Transverse colon (tissue), 4 donors: ENCODE results near the gene CDKL4. TPM values are rescaled to one million over a fixed set of nuclear protein-coding genes. Genes with fewer than 3 reads are reported as not detected.

Source experiments
- DNase-seq: peaks from one replicate; pipeline ENCODE4 v3.0.0-alpha.2; 2019
- H3K27ac ChIP-seq, 4 donors: fragments of 200-600 bp; sonication (generic); 2 replicates each; pipeline ENCODE4 v1.5.1; 2016 to 2018; ENCODE audit warnings: inconsistent platforms in 4 of 4
- H3K27me3 ChIP-seq: fragments of 200-600 bp; sonication (generic); 2 replicates; pipeline ENCODE4 v1.5.1; 2017; ENCODE audit warnings: inconsistent platforms
- H3K36me3 ChIP-seq, 4 donors: fragments of 200-600 bp; sonication (generic); 2 replicates each; pipeline ENCODE4 v1.5.1; 2017 to 2019; ENCODE audit warnings: inconsistent platforms in 4 of 4
- H3K4me1 ChIP-seq, 4 donors: fragments of 200-600 bp; sonication (generic); 2 replicates each; pipeline ENCODE4 v1.5.1; 2017 to 2020; ENCODE audit warnings: inconsistent platforms in 4 of 4
- H3K4me3 ChIP-seq, 4 donors: fragments of 200-600 bp; sonication (generic); 1 replicate in 1 of 4; 2 replicates in 3 of 4; pipeline versions ENCODE4 v1.5.1 to v1.6.1; 2017 to 2019; ENCODE audit warnings: inconsistent platforms in 4 of 4
- H3K9me3 ChIP-seq, 2 donors: fragments of 200-600 bp; sonication (generic); 2 replicates each; pipeline ENCODE4 v1.5.1; 2017 to 2019; ENCODE audit warnings: inconsistent platforms in 2 of 2
- CTCF ChIP-seq, 5 experiments: fragments of 200-600 bp in 3 of 5; fragments of 450-650 bp in 2 of 5; sonication (generic) in 3 of 5; IDR thresholded peaks; 1 replicate in 2 of 5; 2 replicates in 3 of 5; pipeline ENCODE4 v1.5.1; 2016 to 2017; ENCODE audit warnings: antibody characterized with exemption in 5 of 5, inconsistent platforms in 3 of 5, mild to moderate bottlenecking in 2 of 5, moderate library complexity in 1 of 5
- EP300 ChIP-seq: sonication (generic); formaldehyde crosslinking; IDR thresholded peaks from one replicate; pipeline ENCODE4 v1.6.1; 2017; ENCODE audit warnings: antibody characterized with exemption, low read depth
- POLR2A ChIP-seq: fragments of 450-650 bp; IDR thresholded peaks from one replicate; pipeline ENCODE4 v1.6.1; 2016; ENCODE audit warnings: antibody characterized with exemption, mild to moderate bottlenecking, moderate library complexity
- POLR2AphosphoS5 ChIP-seq, 3 donors: sonication (generic); formaldehyde crosslinking; IDR thresholded peaks; one replicate each; pipeline ENCODE4 v1.6.1; 2016; ENCODE audit warnings: antibody characterized with exemption in 3 of 3
- WGBS, 2 donors: methylation state at CpG; one replicate each; pipeline ENCODE4 v1.1.5; 2018; ENCODE audit warnings: low coverage in 1 of 2; 5-methylcytosine and 5-hydroxymethylcytosine counted together
- in situ Hi-C, 4 donors: fragments of 200-750 bp; cut with MboI; loops; one replicate each; pipeline versions ENCODE4 v1.15.0 to v1.15.1; 2017; ENCODE audit warnings: low sequenced_read_pairs in 3 of 4, low pct_ligation_motif_present in 1 of 4, low pct_unique_long_range_greater_than_20kb in 1 of 4
- intact Hi-C: fragments of 100-400 bp; cut with DNase I; formaldehyde crosslinking; loops from one replicate; pipeline ENCODE4 v1.15.1; 2023; ENCODE audit warnings: low total_unique reads
- total RNA-seq, 4 donors: library from RNA; depleted of rRNA; stranded (reverse); fragments of >200 nt; gene quantifications; one replicate each; pipeline ENCODE4 v1.1.0, GENCODE V29; 2016

The CDKL4 gene
- total RNA-seq, 4 donors from 2014 or later, result 0.79 to 1.5 TPM; not detected in 2

GRCh38 chr2:39183673-39184072 is 60.1 kb downstream of the CDKL4 start:
- 91% methylated on average over 2 of the region's 2 CpGs; no CpG with 5 or more reads in 1 of the 2 donors for WGBS, 2 donors

GRCh38 chr2:39181297-39181696 is 62.5 kb downstream of the CDKL4 start:
- Histone ChIP-seq H3K27me3 (no peaks in the 10 kb centered on the region), H3K27ac (no peak overlapping the region), H3K4me3 (no peak overlapping the region), H3K36me3 (no peaks in the 10 kb centered on the region), H3K4me1 (peaks cover 0 to 4% (median 0%) of the 10 kb centered on the region in 4 donors), H3K9me3 (no peaks in the 10 kb centered on the region)
- TF ChIP-seq CTCF (IDR thresholded peaks at IDR 0.05) (no peak), POLR2A (no peak), POLR2AphosphoS5 (IDR thresholded peaks at IDR 0.05) (no peak), EP300 (no peak)
- in situ Hi-C loops, result no loop called here
- no peak for DNase-seq
- 94 to 95% methylated on average over 2 of the region's 2 CpGs for WGBS, 2 donors
- intact Hi-C loops, result no loop called here

More at GRCh38 chr2:39183673-39184072, 60.1 kb downstream of the CDKL4 start:
- Histone ChIP-seq H3K9me3 (no peaks in the 10 kb centered on the region), H3K36me3 (no peaks in the 10 kb centered on the region), H3K4me3 (no peak overlapping the region), H3K4me1 (peaks cover 0 to 4% (median 0%) of the 10 kb centered on the region in 4 donors), H3K27ac (no peak overlapping the region), H3K27me3 (no peaks in the 10 kb centered on the region)
- DNase-seq, result no peak
- in situ Hi-C loops, result no loop called here
- intact Hi-C loops, result no loop called here
- TF ChIP-seq POLR2A (no peak), EP300 (no peak), CTCF (IDR thresholded peaks at IDR 0.05) (no peak), POLR2AphosphoS5 (IDR thresholded peaks at IDR 0.05) (no peak)

- Histone ChIP-seq H3K27ac (no peak overlapping the region), H3K4me3 (no peak overlapping the region), H3K27me3 (no peaks in the 10 kb centered on the region), H3K9me3 (no peaks in the 10 kb centered on the region), H3K36me3 (no peaks in the 10 kb centered on the region), H3K4me1 (peaks cover 0 to 4% (median 0%) of the 10 kb centered on the region in 4 donors)
- DNase-seq, result peak; percentile 14
- intact Hi-C loops, result no loop called here
- TF ChIP-seq POLR2AphosphoS5 (IDR thresholded peaks at IDR 0.05) (no peak), CTCF (IDR thresholded peaks at IDR 0.05) (no peak), EP300 (no peak)
- in situ Hi-C loops, result no loop called here
- whole genome bisulfite sequencing, 2 donors, result 57 to 73% methylated on average over 1 to 12 of the region's 12 CpGs
These were observed 63.5 kb downstream of the CDKL4 start for GRCh38 chr2:39179974-39180960.

- in situ Hi-C loops, result no loop called here
- intact Hi-C loops, result no loop called here
- WGBS, 2 donors, result 81 to 86% methylated on average over 4 of the region's 4 CpGs
These were observed 65.0 kb downstream of the CDKL4 start for GRCh38 chr2:39178756-39179155.

More at GRCh38 chr2:39178756-39179155, 65.0 kb downstream of the CDKL4 start:
- Histone ChIP-seq H3K9me3 (no peaks in the 10 kb centered on the region), H3K4me1 (peaks cover 0 to 4% (median 0%) of the 10 kb centered on the region in 4 donors), H3K27ac (no peak overlapping the region), H3K4me3 (no peak overlapping the region), H3K36me3 (no peaks in the 10 kb centered on the region), H3K27me3 (no peaks in the 10 kb centered on the region)
- no peak for DNase-seq
- TF ChIP-seq EP300, result no peak
- TF ChIP-seq POLR2A, result no peak
- TF ChIP-seq CTCF (IDR thresholded peaks at IDR 0.05), result no peak
- no peak for TF ChIP-seq POLR2AphosphoS5 (IDR thresholded peaks at IDR 0.05)
